Body of pancreas (tissue), 4 donors: ENCODE results near the gene LSAMP.

Experiments
- CTCF ChIP-seq, 7 experiments: fragments of 450-650 bp in 4 of 7; fragments of 200-600 bp in 3 of 7; sonication (generic) in 3 of 7; IDR thresholded peaks; one replicate each; pipeline ENCODE4 v1.5.1; 2016 to 2019; ENCODE audit warnings: antibody characterized with exemption in 7 of 7
- POLR2A ChIP-seq, 3 donors: fragments of 450-650 bp; IDR thresholded peaks; one replicate each; pipeline ENCODE4 v1.6.1; 2016; ENCODE audit warnings: antibody characterized with exemption in 3 of 3, mild to moderate bottlenecking in 2 of 3

DNA sequence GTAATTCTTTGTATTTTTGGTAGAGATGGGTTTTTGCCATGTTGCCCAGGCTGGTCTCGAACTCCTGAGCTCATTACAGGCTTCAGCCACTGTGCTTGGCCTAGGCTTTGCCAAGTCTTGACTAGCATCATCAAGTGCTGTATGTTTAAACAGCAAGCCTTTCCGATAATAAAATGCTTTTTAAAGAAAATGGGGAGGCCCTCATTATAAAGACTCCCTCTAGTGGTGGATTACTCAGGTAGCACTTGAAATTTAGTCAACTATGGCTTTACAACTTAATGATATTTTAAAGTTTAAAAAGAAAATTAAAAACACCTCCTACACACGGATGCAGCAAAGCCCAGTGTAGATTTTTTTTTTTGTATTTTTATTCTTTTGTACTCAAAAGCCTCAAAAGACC, 608.3 kb downstream of the LSAMP start:
- TF ChIP-seq CTCF (IDR thresholded peaks at IDR 0.05) (peak in 6 of 7 experiments; percentile 33 to 68 (median 41)), POLR2A (IDR thresholded peaks at IDR 0.05) (no peak)
